COLO668 (cell line): ENCODE data around the gene CPNE8.

ENCODE experiments used
- DNase-seq: peaks from one replicate; lab custom pipeline; 2025; ENCODE audit not compliant: unreplicated experiment; lab: John Stamatoyannopoulos, UW

CPNE8 gene

DNA sequence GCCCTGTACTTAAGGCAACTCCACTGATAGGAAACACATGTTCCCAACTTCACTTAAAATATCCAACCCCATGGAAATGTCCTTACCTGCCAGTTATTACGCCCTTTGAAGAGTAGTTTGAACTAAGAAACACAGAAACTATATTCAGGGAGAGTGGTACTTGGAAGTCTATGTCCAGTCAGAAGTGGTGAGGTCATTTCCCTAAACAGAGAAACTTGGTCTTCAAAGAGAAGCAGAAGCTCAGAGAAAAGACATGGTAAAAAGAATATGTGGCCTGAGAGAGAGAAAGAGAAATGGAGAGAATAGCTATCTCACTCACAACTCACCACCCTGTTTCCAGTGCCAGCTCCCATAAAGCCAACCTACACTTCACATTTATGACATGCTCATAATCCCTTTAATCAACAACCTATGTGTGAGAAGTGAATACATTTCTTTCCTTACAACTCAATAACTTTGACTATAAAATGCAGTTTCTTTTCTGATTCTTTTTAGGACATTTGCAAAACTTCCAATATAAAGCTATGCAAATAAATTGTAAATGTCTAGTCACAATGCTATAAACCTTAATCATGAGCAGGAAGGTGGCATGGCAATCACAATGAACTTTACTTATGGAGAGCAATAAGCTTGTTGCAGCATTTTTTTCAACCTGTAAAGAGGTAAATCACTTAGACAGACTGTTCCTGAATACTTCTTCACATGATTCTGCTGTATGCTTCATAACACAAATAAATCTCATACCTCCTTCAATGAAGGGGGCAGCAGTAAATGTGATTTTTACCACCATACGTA, 67.1 kb downstream of the CPNE8 start:
- DNase-seq, result no peak

- DNase-seq, result no peak
These were observed 73.7 kb downstream of the CPNE8 start for GRCh38 chr12:38831715-38832114.

GRCh38 chr12:38825006-38825405, 80.4 kb downstream of the CPNE8 start:
- no peak for DNase-seq

DNA sequence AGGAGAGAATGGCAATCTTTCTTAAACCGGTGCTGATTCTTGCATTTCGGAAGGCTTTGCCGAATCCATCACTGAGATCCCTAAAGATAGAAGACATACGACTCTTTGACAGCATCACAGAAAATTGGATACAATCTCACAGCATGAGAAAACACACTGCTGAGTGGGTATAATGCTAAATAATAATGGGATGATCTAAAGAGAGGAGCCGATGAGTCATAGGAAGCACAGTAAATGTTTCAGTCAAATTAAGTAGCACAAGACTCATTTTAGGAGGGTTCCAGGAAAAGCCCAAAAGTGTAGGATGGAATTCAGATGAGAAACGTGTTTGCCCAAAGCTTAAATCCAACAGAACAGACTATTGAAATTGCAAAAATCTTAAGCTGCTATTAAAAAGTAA, 81.7 kb downstream of the CPNE8 start:
- DNase-seq, result no peak

- no peak for DNase-seq
These were observed 82.1 kb downstream of the CPNE8 start for GRCh38 chr12:38823314-38823713.

DNA sequence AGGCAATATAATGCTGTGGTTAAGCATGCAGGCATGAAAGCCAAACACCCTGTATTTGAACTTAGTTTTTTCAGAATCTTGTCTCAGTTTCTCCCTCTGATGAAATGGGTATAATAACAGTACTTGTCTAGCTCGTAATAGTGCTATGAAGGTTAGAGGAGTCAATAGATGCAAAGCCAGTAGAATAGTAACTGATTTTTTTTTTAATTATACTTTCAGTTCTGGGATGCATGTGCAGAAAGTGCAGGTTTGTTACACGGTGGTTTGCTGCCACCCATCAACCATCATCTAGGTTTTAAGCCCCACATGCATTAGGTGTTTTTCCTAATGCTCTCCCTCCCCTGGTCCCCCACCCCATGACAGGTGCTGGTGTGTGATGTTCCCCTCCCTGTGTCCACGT, 87.4 kb downstream of the CPNE8 start:
- no peak for DNase-seq

DNA sequence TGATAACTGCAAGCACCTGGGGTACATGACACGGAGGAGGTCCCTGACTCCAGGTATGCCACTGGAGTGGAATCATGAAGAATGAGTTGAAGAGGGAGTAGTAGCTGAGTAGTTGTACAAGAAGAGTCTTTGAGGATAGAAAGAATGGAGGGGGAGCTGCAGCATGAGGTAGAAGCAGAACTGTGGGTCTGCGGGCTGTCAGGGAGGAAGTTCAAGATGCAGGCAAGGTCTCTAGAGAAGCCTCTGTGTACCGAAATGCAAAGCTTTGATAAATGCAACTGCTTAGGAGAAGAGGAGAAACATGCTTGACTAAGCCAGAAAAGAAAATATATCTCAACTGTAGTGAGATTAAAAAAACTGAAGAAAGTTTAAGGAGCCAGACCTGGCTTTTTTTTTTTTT, 91.5 kb downstream of the CPNE8 start:
- DNase-seq, result no peak

DNA sequence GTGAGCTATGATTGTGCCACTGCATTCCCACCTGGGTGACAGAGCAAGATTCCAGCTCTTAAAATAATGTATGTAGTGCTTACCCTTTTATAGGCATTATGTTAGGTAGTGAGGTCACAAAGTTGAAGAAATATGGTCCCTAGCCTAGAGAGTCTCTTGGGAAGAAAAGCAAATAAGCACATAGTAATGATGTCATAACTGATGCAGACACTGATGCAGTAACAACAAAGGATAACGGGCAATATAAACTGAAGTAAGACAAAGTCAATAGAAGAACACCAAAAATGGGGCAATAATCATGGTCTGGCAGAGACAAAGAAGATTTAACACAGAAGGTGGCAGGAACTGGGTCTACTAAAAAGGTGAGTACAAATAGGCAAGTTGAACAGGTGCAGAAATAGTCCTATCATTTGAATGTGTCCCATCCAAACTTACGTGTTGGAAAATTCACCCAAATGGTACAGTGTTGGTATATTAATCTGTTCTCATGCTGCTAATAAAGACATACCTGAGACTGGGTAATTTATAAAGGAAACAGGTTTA, 93.5 kb downstream of the CPNE8 start:
- no peak for DNase-seq

DNA sequence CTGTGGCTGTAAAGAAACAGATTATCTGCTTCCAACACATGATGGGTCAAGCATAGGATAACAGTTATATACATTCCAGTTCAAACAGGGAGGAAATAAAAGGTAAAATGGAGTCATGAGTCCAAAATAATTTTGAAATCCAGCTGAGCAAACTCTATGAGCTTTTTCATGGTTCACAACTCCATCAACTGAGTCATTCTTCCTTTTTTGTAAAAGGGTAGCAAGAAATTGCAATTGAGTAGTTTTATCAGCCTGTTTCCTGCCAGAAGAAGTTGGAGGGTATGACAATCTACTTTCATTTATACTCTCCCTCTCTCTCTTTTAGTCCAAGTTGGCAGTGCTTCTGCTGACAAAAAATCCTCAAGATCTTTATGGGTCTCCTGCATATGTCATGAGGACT, 95.6 kb downstream of the CPNE8 start:
- no peak for DNase-seq

DNA sequence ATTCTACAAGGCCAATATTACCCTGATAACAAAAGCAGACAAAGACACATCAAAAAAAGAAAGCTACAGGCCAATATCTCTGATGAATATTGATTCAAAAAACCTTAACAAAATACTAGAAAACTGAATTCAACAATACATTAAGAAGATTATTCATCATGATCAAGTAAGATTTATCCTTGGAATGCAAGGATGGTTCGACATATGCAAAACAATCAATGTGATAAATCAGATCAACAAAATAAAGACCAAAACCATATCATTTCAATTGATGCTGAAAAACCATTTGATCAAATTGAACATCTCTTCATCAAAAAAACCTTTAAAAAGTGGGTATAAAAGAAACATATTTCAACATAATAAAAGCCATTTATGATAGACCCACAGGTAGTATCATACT, 117.3 kb downstream of the CPNE8 start:
- no peak for DNase-seq

GRCh38 chr12:38785381-38785780, 120.0 kb downstream of the CPNE8 start:
- no peak for DNase-seq

- DNase-seq, result no peak
These were observed 122.1 kb downstream of the CPNE8 start for GRCh38 chr12:38783304-38783703.

- DNase-seq, result no peak
These were observed 123.0 kb downstream of the CPNE8 start for GRCh38 chr12:38782359-38782758.

GRCh38 chr12:38776647-38777046, 128.7 kb downstream of the CPNE8 start:
- DNase-seq, result no peak

- DNase-seq, result no peak
These were observed 129.9 kb downstream of the CPNE8 start for GRCh38 chr12:38775457-38775856.

GRCh38 chr12:38772437-38772836, 133.0 kb downstream of the CPNE8 start:
- no peak for DNase-seq

- DNase-seq, result no peak
These were observed 133.5 kb downstream of the CPNE8 start for GRCh38 chr12:38771871-38772270.

DNA sequence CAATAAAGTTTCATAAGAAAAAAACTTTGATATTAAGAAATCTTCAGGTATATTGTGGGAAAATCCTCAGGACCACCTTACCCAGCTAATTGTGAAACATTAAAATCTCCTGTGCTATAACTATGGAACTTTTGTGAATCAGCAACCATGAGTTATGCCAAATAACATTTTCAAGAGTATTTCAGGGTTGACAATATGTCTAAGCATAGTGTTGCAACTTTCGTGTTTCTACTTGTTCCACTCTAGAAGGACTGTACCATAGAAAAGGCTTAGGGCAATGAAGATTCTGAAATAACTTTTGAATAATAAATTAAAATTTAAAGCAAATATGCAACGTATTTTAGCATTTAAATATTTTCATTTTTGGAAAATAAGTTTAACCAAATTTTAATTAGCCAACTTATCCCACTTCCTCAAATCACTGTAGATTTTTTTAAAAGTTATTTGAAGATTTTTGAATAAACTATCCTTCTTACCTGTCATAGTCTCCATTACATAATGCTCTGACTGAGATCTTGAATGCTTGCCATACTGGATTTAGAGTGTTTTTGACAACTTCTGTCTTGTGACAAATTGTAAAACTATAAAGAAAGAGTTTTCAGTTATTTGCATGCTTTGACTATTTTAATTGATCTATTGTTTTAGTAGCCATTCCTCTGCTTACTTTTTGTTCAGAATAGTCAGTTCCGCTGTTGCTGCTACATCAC, 143.6 kb downstream of the CPNE8 start:
- DNase-seq, result no peak

GRCh38 chr12:38761111-38761510, 144.3 kb downstream of the CPNE8 start:
- DNase-seq, result no peak

GRCh38 chr12:38759621-38760020, 145.8 kb downstream of the CPNE8 start:
- no peak for DNase-seq

- DNase-seq, result no peak
These were observed 158.6 kb downstream of the CPNE8 start for GRCh38 chr12:38746744-38747143.

DNA sequence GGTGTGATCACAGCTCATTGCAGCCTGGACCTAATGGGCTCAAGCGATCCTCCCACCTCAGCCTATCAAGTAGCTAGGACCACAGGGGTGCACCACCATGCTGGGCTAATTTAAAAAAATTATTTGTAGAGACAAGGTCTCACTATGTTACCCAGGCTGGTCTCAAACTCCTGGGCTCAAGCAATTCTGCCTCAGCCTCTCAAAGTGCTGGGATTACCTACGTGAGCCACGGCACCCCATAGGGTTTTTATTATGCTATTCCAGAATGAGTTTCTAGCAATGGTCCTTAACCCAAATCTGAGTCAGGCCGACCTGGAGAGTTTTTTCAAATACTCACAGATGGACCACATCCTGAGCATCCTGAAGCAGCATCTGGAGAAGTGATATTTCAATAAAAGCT, 159.8 kb downstream of the CPNE8 start:
- DNase-seq, result no peak
